NAMALWA (cell line): Measurements from ENCODE around the gene DLG5.

Experiments
- DNase-seq: peaks from one replicate; pipeline ENCODE4 v3.0.0-alpha.2; 2015; ENCODE audit warnings: low spot score

Gene DLG5

DNA sequence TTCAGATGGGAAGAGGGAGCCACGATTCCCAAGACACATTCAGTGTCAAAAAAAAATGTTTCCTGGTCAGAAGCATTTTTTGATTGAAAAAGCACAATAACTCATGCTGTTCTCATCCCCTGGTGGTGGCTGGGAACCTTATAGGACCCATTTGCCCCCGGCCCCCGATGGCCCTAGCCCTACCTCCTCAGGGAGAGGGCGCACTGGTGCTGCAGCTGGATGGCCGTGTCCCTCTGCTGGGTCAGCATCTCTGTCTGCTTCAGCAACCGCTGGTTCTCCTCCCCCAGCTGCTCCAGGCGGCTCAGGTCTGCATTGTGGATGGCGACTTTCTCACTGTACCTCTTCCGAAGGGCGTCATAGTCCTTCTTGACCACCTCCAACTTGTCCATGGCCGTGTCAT lies 83.3 kb downstream of the DLG5 start:
- DNase-seq, result no peak

DNA sequence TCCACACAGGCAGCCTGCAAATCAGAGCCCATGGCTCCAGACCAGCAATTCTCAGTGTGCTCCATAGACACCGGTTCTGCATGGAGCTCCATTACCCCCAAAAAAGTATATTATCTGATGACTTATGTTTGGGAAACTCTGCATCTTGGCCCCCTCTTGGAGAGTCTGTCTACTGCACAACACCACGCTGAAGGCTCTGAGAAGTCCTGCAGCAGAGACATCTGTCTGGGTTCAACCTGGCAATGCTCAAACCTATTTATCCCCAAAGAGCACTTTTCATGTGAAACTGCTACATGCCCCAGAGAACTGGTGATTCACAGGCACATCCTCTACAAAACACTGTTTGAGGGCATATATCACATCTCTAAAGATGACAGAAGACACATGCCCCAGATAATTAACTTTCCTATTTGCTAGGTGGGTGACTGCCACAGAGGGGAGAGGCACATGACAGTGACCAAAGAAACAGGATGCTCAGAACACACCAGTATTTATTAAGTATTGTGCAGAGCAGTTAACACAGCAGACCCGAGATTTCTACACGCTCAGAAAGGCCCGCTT lies 83.8 kb downstream of the DLG5 start:
- no peak for DNase-seq

DNA sequence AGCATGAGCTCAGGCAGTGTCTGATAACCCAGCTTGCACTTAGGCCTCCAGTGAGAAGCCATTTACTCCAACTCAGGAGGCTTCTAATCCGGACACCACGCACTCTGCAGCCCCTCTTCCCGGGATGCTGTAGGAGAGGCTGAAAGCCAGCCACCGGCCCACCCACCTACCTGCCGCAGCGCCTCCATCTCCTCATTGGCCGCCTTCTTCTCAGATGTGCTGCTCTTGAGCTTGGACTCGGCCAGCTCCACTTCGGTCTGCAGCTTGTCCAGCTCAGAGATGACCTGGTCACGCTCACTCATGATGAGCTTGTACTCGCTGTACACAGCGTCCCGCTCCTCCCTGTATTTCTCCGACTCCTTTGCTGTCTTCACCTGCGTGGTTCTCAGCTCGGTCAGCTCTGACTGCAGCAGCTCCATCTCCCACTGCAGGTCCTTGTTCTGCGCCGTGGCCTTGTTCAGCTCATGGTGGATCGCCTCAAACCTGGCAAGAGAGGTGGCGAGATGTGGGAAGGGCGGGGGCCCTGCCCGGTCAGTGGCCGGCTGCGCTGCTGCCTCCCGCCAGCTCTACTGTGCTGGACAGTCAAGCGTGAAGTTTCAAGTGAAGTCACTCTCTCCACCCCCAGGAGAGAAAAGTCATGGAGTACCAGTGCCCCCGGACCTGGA lies 84.7 kb downstream of the DLG5 start:
- no peak for DNase-seq

DNA sequence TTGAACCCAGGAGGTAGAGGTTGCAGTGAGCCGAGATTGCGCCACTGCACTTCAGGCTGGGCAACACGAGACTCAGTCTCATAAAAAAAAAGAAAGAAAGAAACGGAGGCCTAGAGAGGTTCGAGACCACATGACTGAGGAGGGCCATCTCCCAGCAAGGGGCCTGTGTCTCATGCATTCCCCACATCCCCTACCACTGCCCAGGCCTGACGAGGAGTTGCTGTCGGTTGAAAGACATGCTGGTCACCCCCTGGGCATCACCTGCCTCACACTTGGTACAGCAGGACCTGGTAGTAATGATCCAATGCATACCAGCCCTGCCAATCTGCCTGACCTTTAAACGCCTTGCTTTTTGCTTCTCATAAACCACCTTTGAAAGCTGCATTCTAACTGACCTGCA lies 85.9 kb downstream of the DLG5 start:
- DNase-seq, result no peak

DNA sequence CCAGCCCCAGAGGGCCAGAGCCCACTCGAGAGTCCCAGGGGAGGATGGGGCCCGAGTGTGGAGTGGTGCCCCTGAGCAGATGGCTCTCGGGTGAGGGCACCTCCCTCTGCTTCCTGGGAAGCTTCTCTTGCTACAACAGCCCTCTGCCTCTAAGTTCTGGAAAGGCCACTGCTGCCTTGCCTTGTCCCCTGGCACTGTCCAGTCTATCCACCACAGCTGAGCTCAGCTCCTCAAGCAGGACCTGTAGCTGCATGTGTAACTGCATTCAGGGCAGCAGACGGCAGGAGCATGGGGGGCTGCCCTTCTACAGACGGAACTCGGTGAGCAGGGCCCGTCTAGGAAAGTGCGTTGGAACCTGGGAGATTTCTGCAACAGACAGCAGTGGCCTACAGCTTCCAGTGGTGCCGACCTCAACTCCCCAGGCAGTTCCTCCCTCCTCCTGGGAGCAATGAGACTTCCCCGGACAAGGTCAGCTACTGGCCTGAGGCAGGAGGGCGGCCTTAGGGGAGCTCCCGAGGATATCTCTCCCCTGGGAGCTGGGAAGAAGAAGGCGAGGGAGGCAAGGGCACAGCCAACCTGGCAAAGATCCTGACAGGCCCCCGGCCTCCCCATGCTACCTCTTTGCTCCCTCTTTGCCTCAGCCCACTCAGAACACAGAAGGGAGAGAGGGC lies 88.5 kb downstream of the DLG5 start:
- DNase-seq, result no peak

DNA sequence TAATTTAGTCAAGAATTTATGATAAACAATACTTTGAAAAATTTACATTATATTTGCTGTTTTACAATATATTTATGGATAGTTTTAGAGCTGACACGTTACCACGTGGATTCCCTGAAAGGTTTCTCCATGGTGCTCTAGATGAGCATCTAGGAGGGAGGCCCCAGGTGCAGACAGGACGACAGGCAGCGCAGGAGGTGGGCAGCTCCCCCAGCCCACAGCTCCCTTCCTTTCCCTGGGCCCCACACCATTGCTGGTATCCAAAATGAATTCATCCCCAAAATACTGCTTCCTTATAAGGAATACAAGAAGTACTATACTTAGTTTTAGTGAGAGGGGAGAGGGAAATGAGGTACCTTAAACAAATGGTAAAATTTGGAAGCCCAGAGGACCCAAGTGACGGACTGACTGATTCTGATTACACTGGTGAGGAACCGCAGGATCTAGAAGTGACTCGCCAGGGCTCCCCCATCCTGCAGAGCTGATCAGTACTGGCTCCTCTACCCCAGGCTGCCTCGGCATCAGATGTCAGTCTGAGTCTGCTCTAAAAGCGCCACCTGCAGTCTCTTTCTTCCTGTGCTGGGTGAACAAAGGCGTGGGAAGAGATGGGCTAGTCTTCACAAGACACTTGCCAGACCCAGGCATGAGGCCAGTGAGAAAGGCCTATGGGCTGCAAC lies 89.2 kb downstream of the DLG5 start:
- peak; percentile 82 for DNase-seq

DNA sequence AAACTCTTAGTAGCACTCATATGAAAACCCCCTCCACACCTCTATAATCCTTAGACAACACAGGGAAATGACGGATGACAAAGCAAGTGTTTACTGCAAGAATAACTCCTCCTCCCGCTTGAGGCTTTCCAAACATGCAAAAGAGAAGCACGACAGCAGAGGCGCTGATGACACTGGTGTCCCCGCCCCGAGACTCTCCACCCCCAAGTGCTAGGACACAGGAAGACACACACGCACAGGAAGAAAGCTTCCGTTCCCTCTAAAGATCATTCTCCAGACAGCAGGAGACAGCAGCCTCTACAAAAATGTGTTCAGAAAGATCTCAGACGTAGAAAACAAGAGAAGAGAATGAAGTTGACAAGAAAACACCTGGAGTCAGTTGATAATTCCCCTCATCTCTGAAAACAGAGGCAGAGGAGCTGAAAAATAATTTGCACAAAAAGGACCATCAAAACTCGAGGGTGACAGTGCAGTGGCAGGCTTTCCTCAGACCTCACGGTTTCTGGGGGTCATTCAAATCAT lies 90.2 kb downstream of the DLG5 start:
- DNase-seq, result peak; percentile 88

DNA sequence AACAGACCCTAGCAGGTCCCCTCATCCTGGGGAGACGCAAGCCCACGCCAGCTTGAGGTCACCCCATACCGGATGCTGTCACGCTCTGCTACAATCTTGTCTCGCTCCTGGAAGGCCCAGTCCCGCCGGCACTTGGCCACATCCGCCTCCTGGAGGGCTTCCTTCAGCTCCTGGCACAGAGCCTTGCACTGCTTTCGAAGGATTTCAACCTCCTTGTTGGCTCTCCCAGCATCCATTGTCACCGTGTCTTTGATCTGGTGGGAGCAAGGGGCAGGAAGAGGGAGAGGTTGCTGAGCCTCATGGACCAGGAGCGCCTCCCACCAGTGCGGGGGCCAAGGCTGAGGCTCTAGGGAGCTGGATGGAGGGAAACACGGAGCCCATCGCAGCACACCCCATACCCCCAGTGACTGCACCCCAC lies 90.9 kb downstream of the DLG5 start:
- DNase-seq, result no peak

DNA sequence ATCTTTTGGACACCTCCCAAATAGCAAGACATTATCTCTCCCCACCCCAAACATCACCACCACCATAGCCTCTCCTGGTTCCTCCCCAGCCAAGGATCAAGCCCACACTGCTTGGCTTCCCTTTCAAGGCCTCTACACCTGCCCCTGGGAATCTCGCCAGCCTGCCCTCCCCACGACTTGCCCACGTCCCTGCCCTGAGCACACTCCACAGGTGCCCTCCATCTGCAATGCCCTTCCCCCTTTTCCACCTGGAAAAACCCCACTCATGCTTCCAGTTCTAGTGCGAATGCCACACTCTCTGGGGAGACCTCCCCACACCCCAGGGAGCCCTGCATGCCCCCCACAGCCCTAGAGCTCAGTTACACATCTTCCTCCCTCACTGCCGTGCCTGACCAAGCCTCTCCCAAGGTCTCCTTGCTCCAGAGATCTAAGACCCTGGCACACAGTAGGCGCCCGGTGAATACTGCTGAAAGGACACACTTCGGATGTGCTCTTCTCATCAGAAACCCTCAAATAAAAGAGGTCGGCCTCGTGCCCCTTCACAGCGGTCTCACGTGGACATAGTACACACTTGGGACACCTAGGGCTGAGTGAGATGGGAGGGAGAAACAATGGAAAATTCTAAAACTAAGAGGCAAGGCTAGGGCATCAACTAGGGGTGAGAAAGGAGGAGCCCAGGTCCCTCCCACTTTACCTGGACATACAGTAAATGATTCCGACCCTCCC lies 91.4 kb downstream of the DLG5 start:
- DNase-seq, result no peak

DNA sequence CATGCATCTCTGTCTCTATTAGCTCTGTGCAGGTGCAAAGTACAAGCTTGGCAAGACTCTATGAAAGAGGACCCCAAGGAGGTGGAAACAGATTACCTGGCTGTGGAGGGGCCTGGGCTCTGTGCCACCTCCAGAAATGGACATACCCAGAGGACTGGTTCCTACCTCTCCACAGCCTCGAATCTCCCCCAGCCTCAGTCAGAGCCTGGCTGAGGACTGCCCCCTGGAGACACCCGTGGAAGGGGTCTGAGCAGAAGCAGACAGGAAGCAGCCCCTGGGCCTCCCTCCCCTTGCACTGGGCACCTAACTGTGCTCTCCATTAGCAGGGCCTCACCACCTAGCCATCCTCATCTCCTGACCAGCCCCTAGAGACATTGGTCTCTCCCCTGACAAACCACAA lies 92.0 kb downstream of the DLG5 start:
- DNase-seq, result no peak

DNA sequence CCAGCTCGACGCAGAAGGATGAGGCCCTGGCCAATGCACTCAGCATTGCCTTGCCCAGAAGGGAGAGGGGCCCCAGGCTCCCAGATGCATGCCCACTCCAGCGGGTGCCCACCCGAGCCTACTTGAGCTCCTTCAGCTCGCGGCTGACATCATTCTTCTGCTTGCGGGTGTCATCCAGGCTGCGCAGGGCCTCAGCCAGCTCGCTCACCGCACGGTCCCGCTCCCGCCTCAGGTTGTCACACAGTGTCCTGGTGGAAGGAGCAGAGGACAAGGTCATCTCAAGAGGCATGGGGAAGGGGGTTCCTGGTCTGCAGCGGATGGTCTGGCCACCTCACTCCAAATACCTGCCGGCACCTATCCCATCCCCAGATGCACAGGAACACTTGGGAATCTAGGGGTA lies 92.8 kb downstream of the DLG5 start:
- no peak for DNase-seq

DNA sequence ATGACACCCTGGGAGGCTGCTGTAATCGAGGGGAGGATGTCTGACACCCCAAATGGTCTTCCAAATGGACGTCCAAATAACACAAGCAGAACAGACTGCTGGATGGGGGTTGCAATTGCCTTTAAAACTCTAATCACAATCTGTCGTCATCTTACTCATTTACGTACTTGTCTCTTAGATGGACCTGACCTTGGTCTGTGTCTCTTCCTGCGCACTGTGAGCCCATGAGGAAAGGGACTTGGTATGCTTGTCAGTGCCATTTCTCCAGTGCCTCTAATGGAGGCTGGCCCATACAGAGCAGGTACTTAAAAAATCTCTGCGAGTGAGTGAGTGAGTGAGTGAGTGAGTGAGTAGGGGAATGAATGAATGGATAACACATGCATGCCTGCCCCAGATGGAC lies 93.3 kb downstream of the DLG5 start:
- DNase-seq, result no peak

DNA sequence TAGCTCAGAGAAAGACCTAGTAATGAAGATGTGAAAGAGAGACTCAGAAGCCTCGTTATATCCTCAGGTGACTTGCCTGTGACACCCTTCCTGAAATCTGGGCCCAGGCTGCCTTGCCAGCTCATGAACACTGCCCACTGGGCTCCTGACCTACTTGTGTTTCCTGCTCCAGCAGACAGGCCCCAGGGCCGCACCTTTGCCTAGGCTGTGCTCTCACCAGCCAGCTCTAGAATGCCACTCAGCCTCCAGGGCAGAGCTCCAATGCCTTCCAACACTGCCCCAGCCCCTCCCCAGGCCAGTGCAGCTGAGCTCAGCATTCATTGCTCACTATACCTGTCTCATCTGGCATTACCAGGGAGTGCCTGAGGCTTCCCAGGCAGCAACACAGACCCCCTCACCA lies 94.3 kb downstream of the DLG5 start:
- no peak for DNase-seq

DNA sequence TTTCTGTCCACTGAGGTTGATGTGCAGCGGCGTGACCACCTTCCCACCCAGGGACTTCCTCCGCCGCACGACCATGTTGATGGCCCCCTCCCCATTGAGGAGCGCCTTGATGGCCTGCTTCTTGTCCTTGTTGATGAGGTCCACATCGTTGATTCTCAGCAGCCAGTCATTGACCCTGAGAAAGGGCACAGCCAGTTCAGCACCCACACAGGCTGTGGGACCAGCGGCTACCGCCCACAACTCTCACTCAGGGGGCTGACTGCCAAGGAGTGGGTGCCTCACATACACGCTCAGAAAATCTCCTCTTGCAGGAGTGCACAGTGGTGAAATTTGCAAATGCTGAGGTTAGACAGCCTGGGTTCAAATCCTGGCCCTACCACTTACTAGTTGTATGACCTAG lies 97.2 kb downstream of the DLG5 start:
- DNase-seq, result no peak

DNA sequence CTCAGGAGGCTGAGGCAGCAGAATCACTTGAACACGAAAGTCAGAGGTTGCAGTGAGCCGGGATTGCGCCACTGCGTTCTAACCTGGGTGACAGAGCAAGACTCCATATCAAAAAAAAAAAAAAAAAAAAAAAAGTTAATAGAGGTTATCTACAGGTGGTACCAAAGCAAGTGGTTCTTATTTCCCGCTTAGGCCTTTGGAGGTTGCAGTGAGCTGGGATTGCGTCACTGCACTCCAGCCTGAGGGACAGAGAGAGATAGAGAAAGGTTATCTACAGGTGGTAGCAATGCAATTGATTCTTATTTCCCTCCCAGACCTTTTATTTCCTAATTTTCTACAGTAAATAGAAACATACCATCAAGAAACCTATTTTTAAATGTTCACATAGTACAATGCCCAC lies 98.2 kb downstream of the DLG5 start:
- DNase-seq, result no peak

DNA sequence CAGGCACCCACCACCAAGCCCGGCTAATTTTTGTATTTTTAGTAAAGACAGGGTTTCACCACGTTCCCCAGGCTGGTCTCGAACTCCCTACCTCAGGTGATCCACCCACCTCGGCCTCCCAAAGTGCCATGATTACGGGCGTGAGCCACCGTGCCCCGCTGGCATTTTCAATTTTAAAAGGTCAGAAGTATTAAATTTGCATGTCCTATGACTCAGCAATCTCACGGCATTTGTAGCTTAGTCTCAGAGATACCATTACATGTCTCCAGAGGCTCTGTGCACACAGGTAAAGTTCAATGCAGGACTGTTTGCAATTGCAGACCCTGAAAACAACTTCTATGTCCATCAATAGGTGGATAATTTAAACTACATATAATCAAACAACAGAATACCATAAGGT lies 99.2 kb downstream of the DLG5 start:
- DNase-seq, result no peak

DNA sequence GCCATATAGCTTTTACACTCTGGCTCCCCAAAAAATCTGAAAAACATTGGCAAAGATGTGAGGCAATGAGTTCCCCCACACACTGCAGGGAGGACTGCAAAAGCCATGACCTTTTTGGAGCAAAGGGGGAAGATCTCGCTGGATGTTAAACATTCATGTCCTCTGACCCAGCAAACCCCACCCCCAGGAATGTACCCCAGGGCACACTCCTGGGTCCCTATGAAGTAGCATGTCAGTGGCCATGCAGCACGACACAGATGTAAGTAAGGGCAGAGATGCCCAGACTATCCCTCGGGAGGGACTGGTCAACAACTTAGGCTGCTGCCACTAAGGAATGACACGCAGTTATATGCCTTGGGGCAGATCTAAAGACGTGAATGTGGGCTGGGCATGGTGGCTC lies 100.6 kb downstream of the DLG5 start:
- DNase-seq, result no peak

DNA sequence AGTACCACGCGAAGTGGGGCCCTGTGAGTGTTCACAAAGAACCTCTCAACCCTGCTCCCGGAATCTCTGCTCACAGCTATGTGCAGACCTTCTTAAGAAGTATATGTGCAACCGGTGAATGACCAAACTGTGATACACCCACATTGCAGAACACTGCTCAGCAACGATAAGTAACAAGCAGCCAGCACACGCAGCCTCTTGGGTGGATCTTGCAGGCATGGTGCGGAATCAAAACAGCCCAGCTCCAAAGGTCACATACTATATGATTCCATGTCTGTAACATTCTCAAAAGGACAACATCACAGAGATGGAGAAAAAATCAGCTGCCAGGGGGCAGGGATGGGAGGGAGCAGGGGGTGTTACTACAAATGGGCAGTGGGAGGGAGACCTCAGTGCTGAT lies 101.6 kb downstream of the DLG5 start:
- no peak for DNase-seq

DNA sequence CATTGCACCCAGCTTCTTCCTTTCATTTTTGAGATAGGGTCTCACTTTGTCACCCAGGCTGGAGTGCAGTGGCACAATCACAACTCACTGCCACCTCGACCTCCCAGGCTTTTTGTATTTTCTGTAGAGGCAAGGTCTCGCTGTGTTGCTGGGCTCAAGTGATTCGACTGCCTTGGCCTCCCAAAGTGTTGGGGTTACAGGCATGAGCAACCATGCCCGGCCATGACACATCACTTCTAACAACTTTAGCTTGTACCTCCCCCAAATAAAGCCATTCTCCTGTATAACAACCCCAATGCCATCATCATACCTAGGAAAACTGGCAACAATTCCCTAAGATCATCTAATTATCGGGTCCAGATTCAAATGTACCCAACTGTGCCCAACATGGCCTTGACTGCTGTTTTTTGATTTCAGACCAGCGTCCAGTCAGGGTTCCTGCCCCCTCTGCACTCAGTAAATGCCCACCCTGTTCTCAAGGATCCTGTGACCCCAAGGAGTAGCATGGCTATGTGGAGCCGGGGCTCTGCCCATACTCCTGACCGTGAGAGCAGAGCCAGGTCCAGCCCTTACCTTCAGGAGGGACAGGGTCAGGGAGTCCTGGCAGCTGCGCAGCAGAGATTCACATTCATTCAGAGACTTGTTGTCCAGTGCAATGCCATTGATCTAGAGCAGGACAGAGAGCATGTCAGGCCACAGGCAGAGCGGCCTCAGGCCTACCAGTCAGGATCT lies 102.6 kb downstream of the DLG5 start:
- no peak for DNase-seq

DNA sequence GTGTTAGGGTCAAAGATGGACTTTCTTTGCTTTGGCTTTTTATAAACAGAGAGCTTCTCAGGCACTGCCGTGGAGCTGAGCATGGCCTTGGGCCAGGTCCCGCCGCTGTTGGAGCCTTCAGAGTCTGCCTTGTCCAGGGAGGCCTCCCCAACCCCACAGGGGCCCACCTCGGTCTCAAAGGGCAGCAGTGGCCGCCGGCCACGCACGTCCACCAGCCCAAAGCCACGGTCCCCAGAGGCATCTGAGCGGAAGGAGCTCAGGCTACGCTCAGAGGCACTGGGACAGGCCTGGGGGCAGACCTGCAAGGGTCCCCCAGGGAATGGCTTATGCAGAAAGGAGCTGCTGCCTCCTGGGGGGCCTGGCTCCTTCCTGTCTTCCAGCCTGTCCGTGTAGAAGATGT lies 105.0 kb downstream of the DLG5 start:
- no peak for DNase-seq

DNA sequence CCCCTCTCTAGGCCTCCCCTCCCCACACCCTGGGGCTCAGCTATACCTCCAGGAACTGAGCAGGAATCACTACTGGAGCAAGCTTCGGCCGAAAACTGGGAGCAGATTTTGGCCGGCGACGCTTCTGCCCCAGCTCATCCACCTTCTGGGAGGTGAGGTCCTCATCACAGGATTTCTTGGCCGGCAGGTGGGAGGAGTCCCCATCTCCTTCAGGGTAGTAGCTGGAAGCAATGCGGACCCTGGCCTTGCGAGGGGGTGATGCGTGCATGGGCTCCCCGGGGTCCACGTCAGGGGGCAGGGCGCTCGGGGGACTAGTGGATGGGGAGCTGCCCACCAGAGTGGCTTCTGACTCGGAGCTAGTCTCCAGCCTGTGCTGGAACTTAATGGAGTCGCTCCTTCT lies 105.5 kb downstream of the DLG5 start:
- DNase-seq, result no peak

DNA sequence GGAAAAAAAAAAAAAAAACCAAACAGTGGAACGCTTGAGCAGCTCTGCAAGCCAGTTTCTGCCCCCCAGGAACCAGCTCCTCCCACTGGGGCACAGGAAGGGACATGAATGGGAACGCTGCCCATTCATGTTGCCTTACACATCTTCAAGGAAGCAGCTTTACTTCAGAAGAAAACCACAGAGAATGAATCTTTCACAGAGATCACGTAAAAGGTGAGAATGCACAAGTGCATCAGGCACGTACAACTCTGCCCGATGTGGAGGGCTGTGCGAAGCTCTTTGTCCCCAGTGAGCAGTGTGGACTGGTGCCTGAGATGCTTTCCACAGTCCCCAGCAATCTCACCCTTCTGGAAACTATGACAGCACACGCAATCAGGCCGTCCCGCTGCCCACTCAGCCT lies 106.2 kb downstream of the DLG5 start:
- no peak for DNase-seq
